Activated CD4-positive, alpha-beta T cell treated with anti-CD3 and anti-CD28 coated beads, Interleukin-2, amount 50 U/mL, for 4 hours (primary cell): ENCODE results near the gene ENTPD7.
"Not testable (repeated sequence)": the region's sequence is repeated elsewhere in the genome, so short reads cannot be mapped to it uniquely, and the experiment has no call there.

Experiments
- DNase-seq, 2 experiments: peaks; one replicate each; pipeline ENCODE4 v3.0.0-alpha.2; 2020

ENTPD7 gene

GRCh38 chr10:99695761-99696160, 36.5 kb downstream of the ENTPD7 start:
- DNase-seq, result no peak

GRCh38 chr10:99698504-99699080, 39.3 kb downstream of the ENTPD7 start:
- no peak for DNase-seq

- no peak for DNase-seq
Observed at GRCh38 chr10:99700649-99701048, 41.3 kb downstream of the ENTPD7 start.

- DNase-seq, result no peak
Observed at GRCh38 chr10:99708428-99709012, 49.2 kb downstream of the ENTPD7 start.

GRCh38 chr10:99709480-99710229, 50.3 kb downstream of the ENTPD7 start:
- no peak for DNase-seq

- no peak for DNase-seq
Observed at GRCh38 chr10:99711129-99711719, 51.9 kb downstream of the ENTPD7 start.

- no peak for DNase-seq
Observed at GRCh38 chr10:99714446-99714845, 55.1 kb downstream of the ENTPD7 start.

GRCh38 chr10:99720387-99720786, 61.1 kb downstream of the ENTPD7 start:
- no peak for DNase-seq

- DNase-seq, result no peak
Observed at GRCh38 chr10:99730026-99730425, 70.7 kb downstream of the ENTPD7 start.

- no peak for DNase-seq
Observed at GRCh38 chr10:99731306-99732032, 72.2 kb downstream of the ENTPD7 start.

- peak; percentile 92 to 93 for DNase-seq
Observed at GRCh38 chr10:99732033-99732842, 72.9 kb downstream of the ENTPD7 start, which contains the start of the genes COX15 and CUTC. TSS of gene COX15 (minus strand) at chr10:99732127. CDS start at chr10:99732049, 78 bp downstream. TSS of gene CUTC (plus strand) at chr10:99732234. CDS start at chr10:99732349, 115 bp downstream.

- no peak for DNase-seq
Observed at GRCh38 chr10:99733366-99733765, 74.1 kb downstream of the ENTPD7 start.

- DNase-seq, result not testable (repeated sequence)
Observed at GRCh38 chr10:99734111-99734510, 74.8 kb downstream of the ENTPD7 start.

GRCh38 chr10:99740260-99740659, 81.0 kb downstream of the ENTPD7 start:
- no peak for DNase-seq

- DNase-seq, result no peak
Observed at GRCh38 chr10:99740933-99741559, 81.7 kb downstream of the ENTPD7 start.

- DNase-seq, result no peak
Observed at GRCh38 chr10:99742254-99742653, 82.9 kb downstream of the ENTPD7 start.

- no peak for DNase-seq
Observed at GRCh38 chr10:99742701-99743100, 83.4 kb downstream of the ENTPD7 start.

GRCh38 chr10:99743841-99744240, 84.5 kb downstream of the ENTPD7 start:
- no peak for DNase-seq

- DNase-seq, result not testable (repeated sequence)
Observed at GRCh38 chr10:99746166-99746565, 86.9 kb downstream of the ENTPD7 start.

GRCh38 chr10:99748823-99749451, 89.6 kb downstream of the ENTPD7 start:
- DNase-seq, result no peak

GRCh38 chr10:99750641-99751040, 91.3 kb downstream of the ENTPD7 start:
- DNase-seq, result no peak
